GM12878 (cell line): ENCODE measurements around the gene ARHGEF3. TPM values are rescaled to one million over a fixed set of nuclear protein-coding genes. Genes with fewer than 3 reads are reported as not detected.
A peak's percentile ranks its signal among the peaks of the same experiment; 100 is the strongest.

Source experiments
- ATAC-seq: fragments of 200-7000 bp; cut with Tn5 transposase; 3 replicates; pipeline ENCODE4 v1.9.1; 2020; ENCODE audit warnings: mild to moderate bottlenecking, moderate library complexity
- BruUV-seq: library from RNA; stranded (reverse); fragments of 400-500 nt; replicated peaks from 2 replicates; lab custom pipeline; 2021; lab: Mats Ljungman, UMichigan
- CTCF ChIA-PET: fragments of 300-600 bp; sonication (Branson Sonifier 250); formaldehyde crosslinking; extraction: SDS; loops from one replicate; lab custom pipeline; 2021; ENCODE audit warnings: inconsistent platforms; lab: Yijun Ruan, JAX
- POLR2A ChIA-PET: fragments of 350-600 bp; formaldehyde crosslinking; extraction: SDS; loops from one replicate; lab custom pipeline; 2021; ENCODE audit warnings: inconsistent platforms; lab: Charles Lee
- RAD21 ChIA-PET: fragments of 300-600 bp; sonication (Branson Sonifier 250); formaldehyde crosslinking; loops from one replicate; lab custom pipeline; 2023; ENCODE audit warnings: antibody characterized with exemption; ENCODE audit not compliant: unreplicated experiment; lab: Charles Lee
- SMC1A ChIA-PET: fragments of 300-600 bp; sonication (Branson Sonifier 250); formaldehyde crosslinking; loops from one replicate; lab custom pipeline; 2023; ENCODE audit not compliant: unreplicated experiment, uncharacterized antibody; lab: Charles Lee
- DNase-seq: peaks from one replicate; pipeline ENCODE4 v3.0.0-alpha.2; 2011; ENCODE audit warnings: low read depth, low spot score
- FAIRE-seq: peaks from 3 replicates; lab custom pipeline; 2011; peaks lifted over from hg19 to GRCh38; lab: Jason Lieb, UNC
- H2AFZ ChIP-seq: 2 replicates; pipeline ENCODE4 v1.6.0; 2011; ENCODE audit warnings: low read depth, low read length, control low read depth; ENCODE audit not compliant: control insufficient read depth
- H3K27ac ChIP-seq: 2 replicates; pipeline ENCODE4 v1.5.1; 2011; ENCODE audit warnings: control low read depth; ENCODE audit not compliant: control insufficient read depth, insufficient read depth
- H3K27me3 ChIP-seq, 2 experiments: replicated peaks in 1 of 2; 2 replicates each; pipeline versions ENCODE4 v1.6.0 to v1.6.1; 2011; ENCODE audit warnings: low read length in 1 of 2; ENCODE audit not compliant: control insufficient read depth in 2 of 2, insufficient read depth in 2 of 2
- H3K36me3 ChIP-seq, 2 experiments: 2 replicates each; pipeline ENCODE4 v1.5.1; 2011; ENCODE audit warnings: low read length in 1 of 2; ENCODE audit not compliant: control insufficient read depth in 2 of 2, insufficient read depth in 2 of 2
- H3K4me1 ChIP-seq: 2 replicates; pipeline ENCODE4 v1.6.1; 2011; ENCODE audit warnings: mild to moderate bottlenecking, low read length, moderate library complexity, mixed read lengths; ENCODE audit not compliant: control insufficient read depth, insufficient read depth
- H3K4me2 ChIP-seq: 2 replicates; pipeline ENCODE4 v1.6.0; 2011; ENCODE audit warnings: control low read depth; ENCODE audit not compliant: control insufficient read depth, insufficient read depth
- H3K4me3 ChIP-seq: fragments of 200-600 bp; sonication (generic); 2 replicates; pipeline ENCODE4 v1.5.1; 2016
- H3K79me2 ChIP-seq: 2 replicates; pipeline ENCODE4 v1.6.0; 2011; ENCODE audit warnings: low read length; ENCODE audit not compliant: control insufficient read depth, insufficient read depth
- H3K9ac ChIP-seq: 2 replicates; pipeline ENCODE4 v1.8.0; 2011; ENCODE audit warnings: low read length, control low read depth, mixed read lengths; ENCODE audit not compliant: control insufficient read depth, insufficient read depth
- H3K9me3 ChIP-seq: replicated peaks from 3 replicates; pipeline ENCODE4 v1.5.1; 2011; ENCODE audit warnings: mild to moderate bottlenecking, low read length; ENCODE audit not compliant: control insufficient read depth, insufficient read depth
- H4K20me1 ChIP-seq: 2 replicates; pipeline ENCODE4 v1.6.0; 2011; ENCODE audit not compliant: control insufficient read depth, insufficient read depth
- ATF7 ChIP-seq: fragments of 450-650 bp; IDR thresholded peaks from 2 replicates; pipeline ENCODE4 v1.6.1; 2016; ENCODE audit warnings: low read depth, mild to moderate bottlenecking
- BACH1 ChIP-seq: fragments of 450-650 bp; IDR thresholded peaks from 2 replicates; pipeline ENCODE4 v1.6.1; 2017; ENCODE audit warnings: mild to moderate bottlenecking, borderline replicate concordance
- BHLHE40 ChIP-seq, 2 experiments: fragments of 450-650 bp in 1 of 2; IDR thresholded peaks; 2 replicates each; pipeline ENCODE4 v1.6.1; 2011 to 2017; ENCODE audit warnings: low read depth in 2 of 2, borderline replicate concordance in 1 of 2, improper control_type of control experiment in 1 of 2, low read length in 1 of 2, mild to moderate bottlenecking in 1 of 2
- CEBPB ChIP-seq, 2 experiments: fragments of 150-350 bp in 1 of 2; IDR thresholded peaks; 2 replicates each; pipeline ENCODE4 v1.6.1; 2012 to 2014; ENCODE audit warnings: low read depth in 2 of 2, low read length in 2 of 2, borderline replicate concordance in 1 of 2, inconsistent platforms in 1 of 2
- GATAD2B ChIP-seq: fragments of 450-650 bp; conservative IDR thresholded peaks from 2 replicates; pipeline ENCODE4 v1.6.1; 2017; ENCODE audit warnings: low read depth, mild to moderate bottlenecking, moderate library complexity
- IRF3 ChIP-seq: fragments of 450-650 bp; IDR thresholded peaks from 2 replicates; pipeline ENCODE4 v1.6.1; 2014; ENCODE audit warnings: mild to moderate bottlenecking
- MTA3 ChIP-seq: IDR thresholded peaks from 2 replicates; pipeline ENCODE4 v1.6.1; 2012; ENCODE audit warnings: low read length, inconsistent platforms, borderline replicate concordance
- MYB ChIP-seq: fragments of 150-350 bp; IDR thresholded peaks from 2 replicates; pipeline ENCODE4 v1.6.1; 2014; ENCODE audit warnings: mild to moderate bottlenecking, low read depth, low read length, borderline replicate concordance
- NBN ChIP-seq: fragments of 450-650 bp; IDR thresholded peaks from 2 replicates; pipeline ENCODE4 v1.6.1; 2016
- NFIC ChIP-seq: IDR thresholded peaks from 2 replicates; pipeline ENCODE4 v1.6.1; 2012; ENCODE audit warnings: low read depth, mild to moderate bottlenecking, inconsistent platforms, low read length, moderate library complexity
- SRF ChIP-seq, 2 experiments: IDR thresholded peaks; 2 replicates each; pipeline ENCODE4 v1.6.1; 2011; ENCODE audit warnings: low read depth in 2 of 2, low read length in 2 of 2, mild to moderate bottlenecking in 1 of 2, moderate library complexity in 1 of 2
- STAT3 ChIP-seq: IDR thresholded peaks from 2 replicates; pipeline ENCODE4 v1.6.1; 2011; ENCODE audit warnings: low read depth, low read length, improper control_type of control experiment
- ZBTB11 ChIP-seq: fragments of 450-650 bp; formaldehyde crosslinking; IDR thresholded peaks from 2 replicates; pipeline ENCODE4 v1.5.0; 2022; ENCODE audit warnings: mild to moderate bottlenecking, missing genetic modification characterization
- WGBS: methylation state at CpG from one replicate; pipeline ENCODE4 v1.1.6; 2016; ENCODE audit warnings: low lambda C conversion rate; ENCODE audit not compliant: insufficient replicate concordance, insufficient coverage; ENCODE audit errors: missing lambda C conversion rate; 5-methylcytosine and 5-hydroxymethylcytosine counted together
- in situ Hi-C: fragments of 300-500 bp; cut with MboI; formaldehyde crosslinking; loops from 9 replicates; pipeline ENCODE4 v1.14.3; 2018; ENCODE audit warnings: mixed read lengths
- intact Hi-C: fragments of 100-400 bp; cut with micrococcal nuclease; formaldehyde crosslinking; loops from one replicate; pipeline ENCODE4 v1.14.2; 2022; ENCODE audit not compliant: unreplicated experiment
- polyA plus RNA-seq, 11 experiments: library from polyadenylated mRNA; depleted of rRNA in 4 of 11; unstranded in 6 of 11; stranded (reverse) in 5 of 11; fragments of >200 nt; fragmentation: Nextera tagmentation in 4 of 11; fragmentation: Illumina TruSeq in 1 of 11; extraction: Ambion mirVana in 4 of 11; extraction: Trizol in 1 of 11; gene quantifications; 1 replicate in 1 of 11; 2 replicates in 10 of 11; pipeline versions ENCODE4 v1.2.1 to v1.2.3, GENCODE V29; 2011 to 2016; ENCODE audit warnings: inconsistent platforms in 2 of 11, missing spikeins in 2 of 11, low read depth in 1 of 11
- total RNA-seq, 4 experiments: library from RNA; depleted of rRNA in 3 of 4; stranded (reverse); fragments of >200 nt in 3 of 4; fragmentation: Illumina TruSeq in 1 of 4; extraction: Trizol in 1 of 4; gene quantifications; 2 replicates each; pipeline versions ENCODE4 v1.2.1 to v1.2.3, GENCODE V29; 2013 to 2021

The ARHGEF3 gene
- total and polyA plus RNA-seq, 10 of the 15 experiments (the other 5 are each of a cell fraction or from before 2014, with no cell fraction given) = 21.8 to 78.7 (median 56.2) TPM

GRCh38 chr3:56783644-56784447 is 17.9 kb downstream of the ARHGEF3 start:
- BruUV-seq = no TSS peak
- peaks cover 54% of the 10 kb centered on the region for H3K79me2 ChIP-seq
- FAIRE-seq (peak; percentile 94), ATAC-seq (peak; percentile 92), DNase-seq (peak; percentile 93)
- peak overlapping the region; percentile 52 for H2AFZ ChIP-seq
- SMC1A ChIA-PET = interaction anchor here (0.7 to 15.2 kb wide), 11 partner anchors 9 to 205 kb away, joined by 3 to 383 read pairs (median 5); partner anchors contain the start of gene ARHGEF3
- H3K9me3 ChIP-seq = no peaks in the 10 kb centered on the region
- peak overlapping the region; percentile 94 for H3K27ac ChIP-seq
- peaks cover 67% of the 10 kb centered on the region for H3K4me1 ChIP-seq
- no peaks in the 10 kb centered on the region for H4K20me1 ChIP-seq
- H3K9ac ChIP-seq = peak overlapping the region; percentile 58
- peak overlapping the region; percentile 30; the same call in 1 of the 2 replicates for H3K4me3 ChIP-seq
- in situ Hi-C loops (no loop called here), intact Hi-C loops (loop anchor here (1.0 kb wide), 1 partner anchor 11 kb away; no protein-coding TSS in a partner anchor)
- 31% methylated on average over 8 of the region's 8 CpGs for WGBS
- H3K4me2 ChIP-seq = peak overlapping the region; percentile 81
- no peaks in the 10 kb centered on the region for H3K27me3 ChIP-seq
- CTCF ChIA-PET = interaction anchor here (0.9 to 9.8 kb wide), 6 partner anchors 11 to 89 kb away, joined by 3 to 160 read pairs (median 4); partner anchors contain the start of gene ARHGEF3
- POLR2A ChIA-PET = interaction anchor here (1.0 to 6.2 kb wide), 8 partner anchors 10 to 174 kb away, joined by 3 to 100 read pairs (median 8); partner anchors contain the start of gene ARHGEF3
- H3K36me3 ChIP-seq = peaks cover 0 to 3% of the 10 kb centered on the region in 2 experiments; a peak in 2 of 4 replicates
- RAD21 ChIA-PET = interaction anchor here (0.9 to 15.5 kb wide), 6 partner anchors 14 to 134 kb away, joined by 3 to 245 read pairs (median 13); partner anchors contain the start of gene ARHGEF3
- TF ChIP-seq ZBTB11 (CRISPR knock-in tag) (no peak), CEBPB (IDR thresholded peaks at IDR 0.05; ENCODE audit: borderline replicate concordance in 1 of 2, low read depth in 2 of 2, low read length in 2 of 2) (peak in 1 of 2 experiments; percentile 67; a peak in 1 of 4 replicates), GATAD2B (peak; percentile 74), BHLHE40 (IDR thresholded peaks at IDR 0.05; ENCODE audit: borderline replicate concordance in 1 of 2, low read depth in 2 of 2, low read length in 1 of 2) (peak; percentile 42 to 60; a peak in 1 of 4 replicates), BACH1 (no peak), MTA3 (peak; percentile 92; the same call in 1 of the 2 replicates), SRF (IDR thresholded peaks at IDR 0.05; ENCODE audit: low read depth in 2 of 2, low read length in 2 of 2) (0 out of 4 replicates have a peak, but pooled peaks of 1 of the 2 experiments have one; percentile 22), NFIC (peak; percentile 92), NBN (peak; percentile 93), STAT3 (peak; percentile 86; the same call in 1 of the 2 replicates), IRF3 (no peak), MYB (no peak), ATF7 (peak; percentile 76)
